IMR-90 (cell line): ENCODE results near the gene PTBP2. TPM values are rescaled to one million over a fixed set of nuclear protein-coding genes. Genes with fewer than 3 reads are reported as not detected.

Experiments
- ATAC-seq: fragments of 200-7000 bp; cut with Tn5 transposase; 2 replicates; pipeline ENCODE4 v1.9.1; 2020; ENCODE audit warnings: low read depth, mild to moderate bottlenecking, moderate library complexity
- BruUV-seq: library from RNA; stranded (reverse); fragments of 400-500 nt; replicated peaks from 2 replicates; lab custom pipeline; 2021; lab: Mats Ljungman, UMichigan
- CTCF ChIA-PET: fragments of 300-600 bp; formaldehyde crosslinking; extraction: SDS; loops from one replicate; lab custom pipeline; 2021; ENCODE audit warnings: antibody characterized with exemption; lab: Yijun Ruan, JAX
- POLR2A ChIA-PET: fragments of 300-600 bp; sonication (Branson Sonifier 250); formaldehyde crosslinking; loops from one replicate; lab custom pipeline; 2022; ENCODE audit warnings: antibody characterized with exemption; ENCODE audit not compliant: unreplicated experiment; lab: Charles Lee
- DNase-seq: peaks from one replicate; pipeline ENCODE4 v3.0.0; 2013
- H2AFZ ChIP-seq: replicated peaks from 2 replicates; pipeline ENCODE3; 2013; ENCODE audit warnings: low read length, mild to moderate bottlenecking; ENCODE audit not compliant: poor library complexity
- H2AK5ac ChIP-seq: 2 replicates; pipeline ENCODE4 v1.6.1; 2013; ENCODE audit warnings: low read depth, low read length, inconsistent platforms
- H2AK9ac ChIP-seq: replicated peaks from 2 replicates; pipeline ENCODE3; 2013; ENCODE audit warnings: mild to moderate bottlenecking, low read depth, low read length, moderate library complexity; ENCODE audit not compliant: poor library complexity
- H2BK120ac ChIP-seq: 2 replicates; pipeline ENCODE4 v1.6.1; 2013; ENCODE audit warnings: low read depth, low read length, inconsistent platforms
- H2BK15ac ChIP-seq: 3 replicates; pipeline ENCODE4 v1.6.1; 2013; ENCODE audit warnings: low read depth, low read length, inconsistent platforms
- H2BK20ac ChIP-seq: 2 replicates; pipeline ENCODE4 v1.6.1; 2013; ENCODE audit warnings: low read depth, mild to moderate bottlenecking, inconsistent platforms, low read length, moderate library complexity
- H2BK5ac ChIP-seq: 2 replicates; pipeline ENCODE4 v1.6.1; 2013; ENCODE audit warnings: mild to moderate bottlenecking, low read depth, low read length, inconsistent platforms; ENCODE audit not compliant: poor library complexity, severe bottlenecking
- H3K14ac ChIP-seq: replicated peaks from 2 replicates; pipeline ENCODE4 v1.6.1; 2013; ENCODE audit warnings: low read depth, low read length, inconsistent platforms
- H3K18ac ChIP-seq: 2 replicates; pipeline ENCODE4 v1.6.1; 2013; ENCODE audit warnings: low read depth, low read length, control low read depth
- H3K23ac ChIP-seq: 2 replicates; pipeline ENCODE4 v1.6.1; 2013; ENCODE audit warnings: low read depth, low read length, inconsistent platforms
- H3K27ac ChIP-seq: 2 replicates; pipeline ENCODE4 v1.5.1; 2013; ENCODE audit warnings: mild to moderate bottlenecking, control low read depth, low read length; ENCODE audit not compliant: insufficient read depth
- H3K27me3 ChIP-seq: 2 replicates; pipeline ENCODE4 v1.6.1; 2013; ENCODE audit warnings: low read length; ENCODE audit not compliant: control insufficient read depth, insufficient read depth
- H3K36me3 ChIP-seq: 2 replicates; pipeline ENCODE4 v1.6.1; 2013; ENCODE audit warnings: low read length, mixed read lengths; ENCODE audit not compliant: control insufficient read depth, insufficient read depth
- H3K4ac ChIP-seq: 2 replicates; pipeline ENCODE4 v1.6.1; 2013; ENCODE audit warnings: low read depth, low read length, inconsistent platforms
- H3K4me1 ChIP-seq: 2 replicates; pipeline ENCODE4 v1.6.1; 2013; ENCODE audit warnings: low read length, mixed read lengths; ENCODE audit not compliant: control insufficient read depth, insufficient read depth
- H3K4me2 ChIP-seq: 2 replicates; pipeline ENCODE4 v1.6.1; 2013; ENCODE audit warnings: low read depth, mild to moderate bottlenecking, control low read depth, low read length, moderate library complexity
- H3K4me3 ChIP-seq: 2 replicates; pipeline ENCODE4 v1.5.1; 2013; ENCODE audit warnings: low read depth, mild to moderate bottlenecking, control low read depth, low read length, moderate library complexity; ENCODE audit not compliant: insufficient read depth
- H3K56ac ChIP-seq: 2 replicates; pipeline ENCODE4 v1.6.1; 2013; ENCODE audit warnings: low read length, inconsistent platforms; ENCODE audit not compliant: insufficient read depth; ENCODE audit errors: extremely low read depth
- H3K79me1 ChIP-seq, 2 experiments: 2 replicates each; pipeline ENCODE4 v1.6.1; 2013; ENCODE audit warnings: low read length in 2 of 2, inconsistent platforms in 1 of 2, low read depth in 1 of 2
- H3K9ac ChIP-seq: 2 replicates; pipeline ENCODE4 v1.6.1; 2013; ENCODE audit warnings: low read depth, low read length, control low read depth
- H3K9me1 ChIP-seq: 2 replicates; pipeline ENCODE4 v1.6.1; 2013; ENCODE audit warnings: low read length, inconsistent platforms; ENCODE audit not compliant: insufficient read depth
- H3K9me3 ChIP-seq: 2 replicates; pipeline ENCODE4 v1.6.1; 2013; ENCODE audit warnings: low read length; ENCODE audit not compliant: control insufficient read depth, insufficient read depth
- H4K20me1 ChIP-seq: 2 replicates; pipeline ENCODE4 v1.6.1; 2013; ENCODE audit warnings: low read length, inconsistent platforms; ENCODE audit not compliant: insufficient read depth
- H4K5ac ChIP-seq: 2 replicates; pipeline ENCODE4 v1.6.1; 2013; ENCODE audit warnings: mild to moderate bottlenecking, low read depth, low read length, control low read depth
- H4K8ac ChIP-seq, 2 experiments: 2 replicates each; pipeline ENCODE4 v1.6.1; 2013; ENCODE audit warnings: low read depth in 2 of 2, low read length in 2 of 2, control low read depth in 1 of 2, inconsistent platforms in 1 of 2
- H4K91ac ChIP-seq: 2 replicates; pipeline ENCODE4 v1.6.1; 2013; ENCODE audit warnings: low read depth, low read length, inconsistent platforms; ENCODE audit not compliant: insufficient read depth
- BHLHE40 ChIP-seq: fragments of 150-350 bp; IDR thresholded peaks from 2 replicates; pipeline ENCODE4 v1.6.1; 2016; ENCODE audit warnings: mild to moderate bottlenecking, low read depth, low read length
- CEBPB ChIP-seq: IDR thresholded peaks from 2 replicates; pipeline ENCODE4 v1.6.1; 2012; ENCODE audit warnings: low read depth, low read length, improper control_type of control experiment
- CHD1 ChIP-seq: IDR thresholded peaks from 2 replicates; pipeline ENCODE4 v1.6.1; 2012; ENCODE audit warnings: low read depth, low read length, improper control_type of control experiment
- FOS ChIP-seq: fragments of 150-350 bp; IDR thresholded peaks from 2 replicates; pipeline ENCODE4 v1.6.1; 2016; ENCODE audit warnings: low read depth, low read length
- MAFK ChIP-seq: IDR thresholded peaks from 2 replicates; pipeline ENCODE4 v1.6.1; 2012; ENCODE audit warnings: low read depth, low read length, improper control_type of control experiment
- POLR2A ChIP-seq: IDR thresholded peaks from 2 replicates; pipeline ENCODE4 v1.6.1; 2012; ENCODE audit warnings: mild to moderate bottlenecking, low read depth, low read length
- RFX5 ChIP-seq: IDR thresholded peaks from 2 replicates; pipeline ENCODE4 v1.8.0; 2012; ENCODE audit warnings: low read depth, mild to moderate bottlenecking, low read length, moderate library complexity
- WGBS, 2 experiments: methylation state at CpG; one replicate each; pipeline versions ENCODE4 v1.1.5 to v1.1.7; 2013; ENCODE audit warnings: missing lambda C conversion rate in 2 of 2; ENCODE audit not compliant: insufficient read length in 1 of 2; ENCODE audit errors: extremely low coverage in 2 of 2; 5-methylcytosine and 5-hydroxymethylcytosine counted together
- dilution Hi-C: fragments of 300-500 bp; cut with HindIII; formaldehyde crosslinking; loops from one replicate; pipeline ENCODE4 v1.14.3; 2018; ENCODE audit warnings: low sequenced_read_pairs; ENCODE audit not compliant: unreplicated experiment
- in situ Hi-C: fragments of 300-500 bp; cut with MboI; formaldehyde crosslinking; loops from 3 replicates; pipeline ENCODE4 v1.14.3; 2019; ENCODE audit warnings: low sequenced_read_pairs, inconsistent platforms, mixed read lengths
- intact Hi-C: fragments of 100-400 bp; cut with micrococcal nuclease; formaldehyde crosslinking; loops from 2 replicates; pipeline ENCODE4 v1.10.0; 2022
- polyA plus RNA-seq, 3 experiments: library from polyadenylated mRNA; depleted of rRNA; stranded (reverse); fragments of >200 nt; gene quantifications; 2 replicates each; pipeline ENCODE4 v1.2.3, GENCODE V29; 2012; ENCODE audit warnings: low replicate concordance in 1 of 3
- total RNA-seq: library from RNA; depleted of rRNA; stranded (reverse); fragments of >200 nt; gene quantifications from 2 replicates; pipeline ENCODE4 v1.2.3, GENCODE V29; 2012
- TF ChIP-seq, protein P1 (sequence below): conservative IDR thresholded peaks from 2 replicates; pipeline ENCODE4 v1.5.1; 2012; ENCODE audit warnings: mild to moderate bottlenecking, low read depth, low read length, improper control_type of control experiment

PTBP2 gene
- total and polyA plus RNA-seq, 2 of the 4 experiments (the other 2 are of a cell fraction), result 9.7 to 37.8 TPM

DNA sequence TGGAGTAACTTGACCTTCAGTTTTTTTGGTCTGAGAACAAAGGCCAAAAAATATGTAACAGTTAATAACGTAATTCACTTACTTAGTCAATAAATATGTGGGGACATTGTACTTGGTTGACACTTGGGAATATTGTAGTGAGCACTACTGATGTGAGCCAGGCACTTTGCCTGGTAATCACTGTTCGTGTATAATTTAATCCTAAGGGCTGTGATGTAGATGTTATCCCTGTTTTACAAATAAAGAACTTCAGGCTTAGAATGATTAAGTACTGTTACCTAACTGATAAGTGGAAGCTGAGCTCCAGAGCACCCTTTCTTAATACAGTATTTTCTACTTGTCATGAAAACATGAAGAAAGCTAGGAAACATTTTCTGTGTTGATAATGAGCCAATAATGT is 28.0 kb downstream of the PTBP2 start:
- Histone ChIP-seq H4K5ac (no peak overlapping the region), H3K14ac (no peak overlapping the region), H3K4me3 (no peak overlapping the region), H2AFZ (no peak overlapping the region), H3K36me3 (peaks cover 9% of the 10 kb centered on the region), H2AK5ac (no peak overlapping the region), H3K9me1 (peaks cover 3% of the 10 kb centered on the region; the same call in 1 of the 2 replicates), H3K23ac (no peak overlapping the region), H4K8ac (no peak overlapping the region), H3K9me3 (no peaks in the 10 kb centered on the region), H2BK15ac (no peak overlapping the region), H3K79me1 (peaks cover 13 to 40% of the 10 kb centered on the region in 2 experiments), H3K4me2 (no peak overlapping the region), H3K56ac (no peak overlapping the region), H2BK20ac (no peak overlapping the region), H3K27ac (no peak overlapping the region), H3K18ac (no peak overlapping the region), H2BK5ac (no peak overlapping the region), H4K20me1 (peaks cover 33% of the 10 kb centered on the region), H3K27me3 (no peaks in the 10 kb centered on the region), H4K91ac (no peak overlapping the region), H3K4ac (no peak overlapping the region), H2AK9ac (no peak overlapping the region), H3K4me1 (no peaks in the 10 kb centered on the region; the same call in 1 of the 2 replicates), H2BK120ac (no peak overlapping the region), H3K9ac (no peak overlapping the region)
- intact Hi-C loops, result no loop called here
- WGBS, 2 experiments, result no CpG with 5 or more reads among the region's 2 CpGs
- no peak for TF ChIP-seq MAFK
- TF ChIP-seq CHD1, result no peak
- no peak for TF ChIP-seq POLR2A
- TF ChIP-seq RFX5, result no peak
- no peak for TF ChIP-seq BHLHE40
- TF ChIP-seq, protein P1, sequence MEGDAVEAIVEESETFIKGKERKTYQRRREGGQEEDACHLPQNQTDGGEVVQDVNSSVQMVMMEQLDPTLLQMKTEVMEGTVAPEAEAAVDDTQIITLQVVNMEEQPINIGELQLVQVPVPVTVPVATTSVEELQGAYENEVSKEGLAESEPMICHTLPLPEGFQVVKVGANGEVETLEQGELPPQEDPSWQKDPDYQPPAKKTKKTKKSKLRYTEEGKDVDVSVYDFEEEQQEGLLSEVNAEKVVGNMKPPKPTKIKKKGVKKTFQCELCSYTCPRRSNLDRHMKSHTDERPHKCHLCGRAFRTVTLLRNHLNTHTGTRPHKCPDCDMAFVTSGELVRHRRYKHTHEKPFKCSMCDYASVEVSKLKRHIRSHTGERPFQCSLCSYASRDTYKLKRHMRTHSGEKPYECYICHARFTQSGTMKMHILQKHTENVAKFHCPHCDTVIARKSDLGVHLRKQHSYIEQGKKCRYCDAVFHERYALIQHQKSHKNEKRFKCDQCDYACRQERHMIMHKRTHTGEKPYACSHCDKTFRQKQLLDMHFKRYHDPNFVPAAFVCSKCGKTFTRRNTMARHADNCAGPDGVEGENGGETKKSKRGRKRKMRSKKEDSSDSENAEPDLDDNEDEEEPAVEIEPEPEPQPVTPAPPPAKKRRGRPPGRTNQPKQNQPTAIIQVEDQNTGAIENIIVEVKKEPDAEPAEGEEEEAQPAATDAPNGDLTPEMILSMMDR, result no peak
- no peak for TF ChIP-seq CEBPB
- TF ChIP-seq FOS, result no peak
- in situ Hi-C loops, result no loop called here
- dilution Hi-C loops, result no loop called here
- DNase-seq (no peak), ATAC-seq (no peak)
- ChIA-PET POLR2A (no interaction called here), CTCF (no interaction called here)
- BruUV-seq, result TSS peak; percentile 9
